Measurements from ENCODE around the gene EIF4B. TPM values are rescaled to one million over a fixed set of nuclear protein-coding genes. Genes with fewer than 3 reads are reported as not detected.
"Not testable (repeated sequence)": the region's sequence is repeated elsewhere in the genome, so short reads cannot be mapped to it uniquely, and the experiment has no call there.

Gene EIF4B
- polyA plus RNA-seq (ENCODE audit: insufficient read length): 519 TPM
- long read RNA-seq, donor 1, full-length matches to known transcripts: 68 of 179 reads
- long read RNA-seq, donor 1, partial matches to known transcripts: 111 of 179 reads
- long read RNA-seq, donor 1, other reads (novel, unspliced or antisense): 0 of 179 reads
- long read RNA-seq, donor 2, full-length matches to known transcripts: 58 of 171 reads
- long read RNA-seq, donor 2, partial matches to known transcripts: 113 of 171 reads
- long read RNA-seq, donor 2, other reads (novel, unspliced or antisense): 0 of 171 reads
- long read RNA-seq, donor 3, full-length matches to known transcripts: 44 of 211 reads
- long read RNA-seq, donor 3, partial matches to known transcripts: 167 of 211 reads
- long read RNA-seq, donor 3, other reads (novel, unspliced or antisense): 0 of 211 reads
- long read RNA-seq, donor 4, partial matches to known transcripts: 5 of 7 reads
- long read RNA-seq, donor 4, other reads (novel, unspliced or antisense): 0 of 7 reads
- long read RNA-seq, donor 5, full-length matches to known transcripts: 64 of 245 reads
- long read RNA-seq, donor 5, partial matches to known transcripts: 171 of 245 reads
- long read RNA-seq, donor 5, other reads (novel, unspliced or antisense): 10 of 245 reads
- long read RNA-seq, donor 6, full-length matches to known transcripts: 46 of 163 reads
- long read RNA-seq, donor 6, partial matches to known transcripts: 117 of 163 reads
- long read RNA-seq, donor 6, other reads (novel, unspliced or antisense): 0 of 163 reads
- long read RNA-seq, donor 7, full-length matches to known transcripts: 94 of 216 reads
- long read RNA-seq, donor 7, partial matches to known transcripts: 122 of 216 reads
- long read RNA-seq, donor 7, other reads (novel, unspliced or antisense): 0 of 216 reads
- long read RNA-seq, donor 8, full-length matches to known transcripts: 39 of 81 reads
- long read RNA-seq, donor 8, partial matches to known transcripts: 42 of 81 reads
- long read RNA-seq, donor 8, other reads (novel, unspliced or antisense): 0 of 81 reads

GRCh38 chr12:53005986-53006809 is at the start of gene EIF4B:
TSS of gene EIF4B (plus strand) at chr12:53006456. CDS start at chr12:53006484, 28 bp downstream.
- peak; percentile 99 for DNase-seq

- no peak for DNase-seq
Measured at GRCh38 chr12:52956987-52957386, 49.3 kb upstream of the EIF4B start.

GRCh38 chr12:52964556-52965336 is 41.5 kb upstream of the EIF4B start:
- no peak for DNase-seq

- no peak for DNase-seq
Measured at GRCh38 chr12:52965337-52965731, 40.9 kb upstream of the EIF4B start.

GRCh38 chr12:52969166-52969795 is 37.0 kb upstream of the EIF4B start:
- no peak for DNase-seq

- DNase-seq: peak; percentile 66
Measured at GRCh38 chr12:52969828-52970569, 36.3 kb upstream of the EIF4B start.

GRCh38 chr12:52971679-52972329 is 34.5 kb upstream of the EIF4B start:
- no peak for DNase-seq

- no peak for DNase-seq
Measured at GRCh38 chr12:52975204-52975603, 31.1 kb upstream of the EIF4B start.

- no peak for DNase-seq
Measured at GRCh38 chr12:52975820-52976573, 30.3 kb upstream of the EIF4B start.

- DNase-seq: no peak
Measured at GRCh38 chr12:52976574-52977071, 29.6 kb upstream of the EIF4B start.

GRCh38 chr12:52977170-52977569 is 29.1 kb upstream of the EIF4B start:
- no peak for DNase-seq

- no peak for DNase-seq
Measured at GRCh38 chr12:52980096-52980649, 26.1 kb upstream of the EIF4B start.

GRCh38 chr12:52980650-52981423 is 25.4 kb upstream of the EIF4B start:
- DNase-seq: peak; percentile 93

- no peak for DNase-seq
Measured at GRCh38 chr12:52984136-52984535, 22.1 kb upstream of the EIF4B start.

- no peak for DNase-seq
Measured at GRCh38 chr12:52988898-52989297, 17.4 kb upstream of the EIF4B start.

- no peak for DNase-seq
Measured at GRCh38 chr12:52990206-52990605, 16.1 kb upstream of the EIF4B start.

- DNase-seq: not testable (repeated sequence)
Measured at GRCh38 chr12:52992240-52992639, 14.0 kb upstream of the EIF4B start.

Data from left kidney (tissue), 8 donors.